K562 (cell line): ENCODE results near the gene SPNS2. TPM values are rescaled to one million over a fixed set of nuclear protein-coding genes. Genes with fewer than 3 reads are reported as not detected.

Experiments
- ATAC-seq: fragments of 200-7000 bp; cut with Tn5 transposase; 3 replicates; pipeline ENCODE4 v1.9.1; 2020; ENCODE audit warnings: moderate library complexity
- BruUV-seq: library from RNA; stranded (reverse); fragments of 400-500 nt; replicated peaks from 2 replicates; lab custom pipeline; 2021; lab: Mats Ljungman, UMichigan
- CTCF ChIA-PET: fragments of 300-600 bp; formaldehyde crosslinking; extraction: SDS; loops from one replicate; lab custom pipeline; 2021; ENCODE audit warnings: low intra/inter-chr PET ratio; lab: Yijun Ruan, JAX
- POLR2A ChIA-PET: fragments of 300-600, 350-650 bp; sonication (Branson Sonifier 250); formaldehyde crosslinking; extraction: SDS; loops from one replicate; lab custom pipeline; 2021; ENCODE audit warnings: antibody characterized with exemption, inconsistent platforms; lab: Yijun Ruan, JAX
- DNase-seq, 4 experiments: peaks; one replicate each; pipeline versions ENCODE4 v3.0.0 to v3.0.0-alpha.2; 2011 to 2018; ENCODE audit warnings: low spot score in 3 of 4, mixed read lengths in 3 of 4; ENCODE audit errors: extremely low read depth in 1 of 4
- FAIRE-seq: peaks from 2 replicates; lab custom pipeline; 2011; peaks lifted over from hg19 to GRCh38; lab: Jason Lieb, UNC
- H2AFZ ChIP-seq: 2 replicates; pipeline ENCODE4 v1.6.0; 2011; ENCODE audit warnings: low read depth, low read length, control low read depth, inconsistent platforms
- H3K27ac ChIP-seq: fragments of 200-600 bp; 3 replicates; pipeline ENCODE4 v1.8.0; 2011; ENCODE audit warnings: low read depth, mild to moderate bottlenecking, control low read depth, inconsistent platforms, low read length, moderate library complexity, mixed read lengths; ENCODE audit errors: extremely low read depth
- H3K27me3 ChIP-seq, 2 experiments: fragments of 300-600 bp in 1 of 2; 2 replicates in 1 of 2; 3 replicates in 1 of 2; pipeline versions ENCODE4 v1.6.0 to v1.8.0; 2011; ENCODE audit warnings: inconsistent platforms in 2 of 2, low read length in 2 of 2, mild to moderate bottlenecking in 1 of 2, mixed read lengths in 1 of 2, moderate library complexity in 1 of 2; ENCODE audit not compliant: control insufficient read depth in 2 of 2, insufficient read depth in 2 of 2
- H3K36me3 ChIP-seq: fragments of 300-600 bp; 3 replicates; pipeline ENCODE4 v1.8.0; 2011; ENCODE audit warnings: mild to moderate bottlenecking, low read length, inconsistent platforms; ENCODE audit not compliant: control insufficient read depth, insufficient read depth
- H3K4me1 ChIP-seq, 2 experiments: fragments of 200-600 bp in 1 of 2; replicated peaks in 1 of 2; 2 replicates in 1 of 2; 3 replicates in 1 of 2; pipeline versions ENCODE4 v1.5.1 to v1.8.0; 2011; ENCODE audit warnings: inconsistent platforms in 2 of 2, low read length in 2 of 2, mild to moderate bottlenecking in 1 of 2, mixed read lengths in 1 of 2, moderate library complexity in 1 of 2; ENCODE audit not compliant: control insufficient read depth in 2 of 2, insufficient read depth in 2 of 2
- H3K4me2 ChIP-seq: 2 replicates; pipeline ENCODE4 v1.6.1; 2011; ENCODE audit warnings: low read length, control low read depth, inconsistent platforms, mixed read lengths; ENCODE audit not compliant: insufficient read depth
- H3K4me3 ChIP-seq: fragments of 200-600 bp; sonication (generic), shearing (Covaris generic); 2 replicates; pipeline ENCODE4 v1.5.1; 2016; ENCODE audit warnings: control low read depth, inconsistent platforms
- H3K79me2 ChIP-seq: fragments of 200-600 bp; 3 replicates; pipeline ENCODE4 v1.8.0; 2011; ENCODE audit warnings: low read length, inconsistent platforms; ENCODE audit not compliant: control insufficient read depth, insufficient read depth
- H3K9ac ChIP-seq, 2 experiments: 2 replicates each; pipeline versions ENCODE4 v1.6.0 to v1.6.1; 2011; ENCODE audit warnings: low read depth in 2 of 2, low read length in 2 of 2, control low read depth in 1 of 2, inconsistent platforms in 1 of 2, mild to moderate bottlenecking in 1 of 2, mixed read lengths in 1 of 2; ENCODE audit not compliant: insufficient read depth in 1 of 2
- H3K9me1 ChIP-seq: one replicate; pipeline ENCODE4 v1.6.0; 2011; ENCODE audit warnings: inconsistent platforms, mild to moderate bottlenecking, low read length, moderate library complexity; ENCODE audit not compliant: control insufficient read depth, insufficient read depth
- H3K9me3 ChIP-seq: replicated peaks from 2 replicates; pipeline ENCODE4 v1.5.1; 2011; ENCODE audit warnings: low read depth, low read length, inconsistent platforms; ENCODE audit not compliant: control insufficient read depth, insufficient read depth
- H4K20me1 ChIP-seq: replicated peaks from 2 replicates; pipeline ENCODE4 v1.6.1; 2011; ENCODE audit warnings: low read length, inconsistent platforms, mixed read lengths; ENCODE audit not compliant: control insufficient read depth, insufficient read depth
- POLR2AphosphoS5 ChIP-seq: IDR thresholded peaks from 2 replicates; pipeline ENCODE4 v1.6.1; 2011; ENCODE audit warnings: mild to moderate bottlenecking, low read depth, low read length, moderate library complexity; ENCODE audit not compliant: control insufficient read depth, insufficient read depth
- SIN3A ChIP-seq, 2 experiments: fragments of 150-350 bp in 1 of 2; IDR thresholded peaks; 2 replicates each; pipeline ENCODE4 v1.6.1; 2011 to 2016; ENCODE audit warnings: borderline replicate concordance in 2 of 2, low read depth in 2 of 2, low read length in 2 of 2, mild to moderate bottlenecking in 2 of 2, moderate library complexity in 2 of 2; ENCODE audit not compliant: control insufficient read depth in 1 of 2
- ZBTB17 ChIP-seq: fragments of 450-650 bp; formaldehyde crosslinking; IDR thresholded peaks from 2 replicates; pipeline ENCODE4 v1.4.0; 2020; ENCODE audit warnings: mild to moderate bottlenecking
- ZC3H8 ChIP-seq: fragments of 450-650 bp; IDR thresholded peaks from 2 replicates; pipeline ENCODE4 v1.6.1; 2017
- WGBS: fragments of 100-300 bp; shearing (Covaris generic); methylation state at CpG from one replicate; pipeline ENCODE4 v1.1.6; 2016; ENCODE audit warnings: low coverage, mixed read lengths; ENCODE audit not compliant: insufficient coverage; ENCODE audit errors: missing lambda C conversion rate; 5-methylcytosine and 5-hydroxymethylcytosine counted together
- in situ Hi-C: fragments of 300-500 bp; cut with MboI; formaldehyde crosslinking; loops from 4 replicates; pipeline ENCODE4 v1.15.0; 2018; ENCODE audit warnings: inconsistent platforms, mixed read lengths
- intact Hi-C: fragments of 100-400 bp; cut with micrococcal nuclease; formaldehyde crosslinking; loops from 2 replicates; pipeline ENCODE4 v1.14.2; 2022
- polyA plus RNA-seq, 8 experiments: library from polyadenylated mRNA; depleted of rRNA in 4 of 8; stranded (reverse) in 5 of 8; unstranded in 3 of 8; fragments of >200 nt; fragmentation: Nextera tagmentation in 2 of 8; fragmentation: Illumina TruSeq in 1 of 8; extraction: Ambion mirVana in 2 of 8; extraction: Trizol in 1 of 8; gene quantifications; 2 replicates each; pipeline versions ENCODE4 v1.2.1 to v1.2.3, GENCODE V29; 2011 to 2014; ENCODE audit warnings: inconsistent platforms in 1 of 8, missing spikeins in 1 of 8
- total RNA-seq, 7 experiments: library from RNA; depleted of rRNA in 6 of 7; stranded (reverse); fragments of >200 nt in 6 of 7; fragmentation: Illumina TruSeq in 2 of 7; extraction: Trizol in 2 of 7; gene quantifications; 2 replicates each; pipeline versions ENCODE4 v1.2.1 to v1.2.3, GENCODE V29; 2011 to 2021; ENCODE audit warnings: low replicate concordance in 1 of 7
- TF ChIP-seq, protein P1 (sequence below): fragments of 200-800 bp; sonication (Bioruptor generic); IDR thresholded peaks from 2 replicates; pipeline ENCODE4 v1.6.1; 2017; ENCODE audit warnings: missing genetic modification characterization, missing compliant biosample characterization
- TF ChIP-seq, protein P2 (sequence below): fragments of 250-450 bp; sonication (Bioruptor Pico); IDR thresholded peaks from 2 replicates; pipeline ENCODE4 v1.5.1; 2021; ENCODE audit warnings: mild to moderate bottlenecking

The SPNS2 gene
- total and polyA plus RNA-seq, 9 of the 15 experiments (the other 6 are each of a cell fraction or from before 2014, with no cell fraction given) = 0.06 TPM; not detected in 8

DNA sequence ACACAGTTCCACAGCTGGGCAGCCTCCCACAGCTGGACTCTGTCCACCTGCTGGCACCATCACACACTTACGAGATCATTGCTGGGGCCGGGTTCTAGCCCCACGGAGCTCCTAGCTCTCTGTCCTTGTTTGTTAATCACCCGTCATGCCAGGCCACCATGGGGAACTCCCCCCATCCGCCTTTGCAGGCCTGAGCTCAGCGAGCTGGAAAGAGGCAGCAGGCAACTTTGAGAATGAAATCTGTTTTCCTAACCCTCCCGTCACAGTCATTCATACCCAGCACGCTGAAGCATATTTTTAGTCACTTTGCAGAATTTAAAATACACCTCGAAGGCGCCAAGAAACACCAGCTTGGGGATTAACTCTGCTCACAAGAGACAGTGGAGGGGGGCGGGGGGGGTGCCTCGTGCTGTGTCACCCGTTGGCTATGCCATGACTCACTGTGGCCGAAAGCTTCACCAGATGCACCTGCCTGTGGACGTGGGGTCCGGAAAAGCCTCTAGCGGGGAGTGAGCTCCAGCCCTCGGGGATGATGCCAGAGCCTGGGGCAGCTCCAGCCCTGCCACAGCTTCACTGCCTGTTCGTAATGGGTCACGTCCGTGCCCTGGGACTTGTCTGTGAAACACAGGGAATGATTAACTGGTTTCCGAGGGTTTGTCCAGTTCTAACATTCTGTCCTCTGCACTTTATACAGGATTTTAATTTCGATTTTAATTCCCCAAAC lies 1.4 kb upstream of the SPNS2 start:
- DNase-seq (no peak), FAIRE-seq (no peak), ATAC-seq (no peak)
- Histone ChIP-seq H3K9me1 (no peaks in the 10 kb centered on the region), H3K4me2 (no peak overlapping the region), H3K4me3 (no peak overlapping the region), H4K20me1 (peaks cover 12% of the 10 kb centered on the region), H3K9ac (no peak overlapping the region), H3K79me2 (no peaks in the 10 kb centered on the region), H2AFZ (no peak overlapping the region), H3K4me1 (peaks cover 0 to 18% of the 10 kb centered on the region in 2 experiments; a peak in 2 of 5 replicates), H3K9me3 (no peaks in the 10 kb centered on the region), H3K36me3 (no peaks in the 10 kb centered on the region), H3K27ac (no peak overlapping the region), H3K27me3 (peaks cover 0 to 56% of the 10 kb centered on the region in 2 experiments; a peak in 3 of 5 replicates)
- intact Hi-C loops = no loop called here
- 5% methylated on average over 17 of the region's 23 CpGs for WGBS
- in situ Hi-C loops = no loop called here
- TF ChIP-seq ZC3H8 (no peak), POLR2AphosphoS5 (no peak), ZBTB17 (CRISPR knock-in tag) (no peak), SIN3A (IDR thresholded peaks at IDR 0.05; ENCODE audit: borderline replicate concordance in 2 of 2, control insufficient read depth in 1 of 2, low read depth in 2 of 2, low read length in 2 of 2) (no peak)
- TF ChIP-seq, protein P1, sequence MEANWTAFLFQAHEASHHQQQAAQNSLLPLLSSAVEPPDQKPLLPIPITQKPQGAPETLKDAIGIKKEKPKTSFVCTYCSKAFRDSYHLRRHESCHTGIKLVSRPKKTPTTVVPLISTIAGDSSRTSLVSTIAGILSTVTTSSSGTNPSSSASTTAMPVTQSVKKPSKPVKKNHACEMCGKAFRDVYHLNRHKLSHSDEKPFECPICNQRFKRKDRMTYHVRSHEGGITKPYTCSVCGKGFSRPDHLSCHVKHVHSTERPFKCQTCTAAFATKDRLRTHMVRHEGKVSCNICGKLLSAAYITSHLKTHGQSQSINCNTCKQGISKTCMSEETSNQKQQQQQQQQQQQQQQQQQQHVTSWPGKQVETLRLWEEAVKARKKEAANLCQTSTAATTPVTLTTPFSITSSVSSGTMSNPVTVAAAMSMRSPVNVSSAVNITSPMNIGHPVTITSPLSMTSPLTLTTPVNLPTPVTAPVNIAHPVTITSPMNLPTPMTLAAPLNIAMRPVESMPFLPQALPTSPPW (CRISPR knock-in tag) = 0 out of 2 replicates have a peak, but pooled peaks have one; percentile 23
- TF ChIP-seq, protein P2, sequence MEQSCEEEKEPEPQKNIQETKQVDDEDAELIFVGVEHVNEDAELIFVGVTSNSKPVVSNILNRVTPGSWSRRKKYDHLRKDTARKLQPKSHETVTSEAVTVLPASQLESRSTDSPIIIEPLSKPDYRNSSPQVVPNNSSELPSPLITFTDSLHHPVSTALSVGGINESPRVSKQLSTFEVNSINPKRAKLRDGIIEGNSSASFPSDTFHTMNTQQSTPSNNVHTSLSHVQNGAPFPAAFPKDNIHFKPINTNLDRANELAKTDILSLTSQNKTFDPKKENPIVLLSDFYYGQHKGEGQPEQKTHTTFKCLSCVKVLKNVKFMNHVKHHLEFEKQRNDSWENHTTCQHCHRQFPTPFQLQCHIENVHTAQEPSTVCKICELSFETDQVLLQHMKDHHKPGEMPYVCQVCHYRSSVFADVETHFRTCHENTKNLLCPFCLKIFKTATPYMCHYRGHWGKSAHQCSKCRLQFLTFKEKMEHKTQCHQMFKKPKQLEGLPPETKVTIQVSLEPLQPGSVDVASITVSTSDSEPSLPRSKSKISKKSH = no peak
- ChIA-PET CTCF (no interaction called here), POLR2A (no interaction called here)
- BruUV-seq = no TSS peak
